Right lobe of liver (tissue), 6 donors: ENCODE results near the gene ELK3. TPM values are rescaled to one million over a fixed set of nuclear protein-coding genes. Genes with fewer than 3 reads are reported as not detected.

Experiments
- ATAC-seq, 4 donors: fragments of 200-7000 bp; cut with Tn5 transposase; one replicate each; pipeline ENCODE4 v1.9.1; 2020; ENCODE audit warnings: mild to moderate bottlenecking in 4 of 4, moderate library complexity in 4 of 4
- DNase-seq, 3 donors: peaks; one replicate each; pipeline ENCODE4 v3.0.0-alpha.2; 2020
- H3K27ac ChIP-seq, 3 donors: fragments of 200-600 bp; one replicate each; pipeline ENCODE4 v1.8.0; 2022
- H3K27me3 ChIP-seq, 2 donors: fragments of 200-600 bp; one replicate each; pipeline ENCODE4 v1.8.0; 2022
- H3K36me3 ChIP-seq, 4 donors: fragments of 200-600 bp; sonication (generic) in 1 of 4; one replicate each; pipeline versions ENCODE4 v1.5.1 to v1.8.0; 2017 to 2022; ENCODE audit warnings: control low read depth in 1 of 4
- H3K4me1 ChIP-seq, 4 donors: fragments of 200-600 bp; sonication (generic) in 1 of 4; one replicate each; pipeline versions ENCODE4 v1.5.1 to v1.8.0; 2017 to 2022; ENCODE audit warnings: control low read depth in 1 of 4
- H3K4me3 ChIP-seq, 3 donors: fragments of 200-600 bp; one replicate each; pipeline ENCODE4 v1.8.0; 2022
- H3K9me3 ChIP-seq, 4 donors: fragments of 200-600 bp; sonication (generic) in 1 of 4; one replicate each; pipeline versions ENCODE4 v1.5.1 to v1.8.0; 2017 to 2022; ENCODE audit warnings: control low read depth in 1 of 4
- CTCF ChIP-seq, 4 donors: fragments of 200-600 bp in 3 of 4; fragments of 450-650 bp in 1 of 4; IDR thresholded peaks; one replicate each; pipeline versions ENCODE4 v1.5.1 to v1.8.0; 2016 to 2022; ENCODE audit warnings: antibody characterized with exemption in 4 of 4, mild to moderate bottlenecking in 2 of 4
- POLR2A ChIP-seq: fragments of 450-650 bp; IDR thresholded peaks from one replicate; pipeline ENCODE4 v1.6.1; 2017; ENCODE audit warnings: antibody characterized with exemption, mild to moderate bottlenecking
- WGBS: methylation state at CpG from one replicate; pipeline ENCODE4 v1.1.6; 2018; ENCODE audit warnings: low coverage, low lambda C conversion rate; ENCODE audit not compliant: insufficient coverage; ENCODE audit errors: missing lambda C conversion rate; 5-methylcytosine and 5-hydroxymethylcytosine counted together
- intact Hi-C, 2 donors: fragments of 100-400 bp; cut with DNase I; formaldehyde crosslinking; loops; one replicate each; pipeline versions ENCODE4 v1.11.2 to v1.14.1; 2022
- total RNA-seq, 6 experiments: library from RNA; depleted of rRNA in 2 of 6; stranded (reverse); fragments of >200 nt in 2 of 6; fragmentation: NEBNext Ultra II Directional in 3 of 6; extraction: Animal tissue kit (Norgen Biotek cat#: 25700) in 3 of 6; gene quantifications; one replicate each; pipeline versions ENCODE4 v1.1.0 to v1.2.4, GENCODE V29; 2016 to 2023
- donor health status: DM: no; HTN: yes; CAD: no.
- donor health status: DM: no; HTN: no; CAD: no.
- donor health status: DM: no; HTN: no; CAD: no.
- donor health status: DM: no; HTN: yes; CAD: no.
- donor health status: DM: no; HTN: yes; CAD: no.

Gene ELK3
- total RNA-seq, 6 experiments from 2014 or later: 5.3 to 11.2 (median 5.8) TPM

DNA sequence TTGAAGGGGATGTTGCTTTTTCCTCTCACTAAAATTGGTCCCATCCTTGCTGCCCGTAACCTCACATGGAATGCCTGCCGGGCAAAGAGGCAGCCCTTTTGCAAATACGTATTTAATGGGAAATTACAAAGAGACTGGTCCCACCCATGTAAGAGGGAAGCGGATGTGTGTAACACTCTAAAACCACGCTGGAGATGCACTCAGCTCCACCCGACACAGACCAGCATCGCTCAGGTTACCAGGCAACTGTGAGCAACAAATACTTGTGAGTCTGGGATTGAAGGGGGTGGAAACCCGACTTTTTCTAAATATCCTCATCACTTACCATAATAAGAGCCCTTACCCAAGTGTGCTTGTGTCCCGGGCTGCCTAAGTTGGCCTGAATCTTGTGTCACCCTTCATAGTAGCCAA lies 47.7 kb downstream of the ELK3 start:
- H3K4me3 ChIP-seq: no peak overlapping the region
- ATAC-seq (peak; percentile 10 to 46 (median 26)), DNase-seq (no peak)
- H3K27me3 ChIP-seq: no peaks in the 10 kb centered on the region
- peaks cover 0 to 13% (median 0%) of the 10 kb centered on the region in 4 donors for H3K4me1 ChIP-seq
- H3K27ac ChIP-seq: peak overlapping the region in 1 of 3 donors; percentile 8
- no peak for TF ChIP-seq CTCF (IDR thresholded peaks at IDR 0.05)
- TF ChIP-seq POLR2A: no peak
- no peaks in the 10 kb centered on the region for H3K36me3 ChIP-seq
- WGBS: 59% methylated on average over 4 of the region's 9 CpGs
- intact Hi-C loops: no loop called here
- H3K9me3 ChIP-seq: no peaks in the 10 kb centered on the region

- Histone ChIP-seq H3K4me1 (peaks cover 0 to 13% (median 0%) of the 10 kb centered on the region in 4 donors), H3K9me3 (no peaks in the 10 kb centered on the region), H3K27me3 (no peaks in the 10 kb centered on the region), H3K4me3 (peak overlapping the region in 1 of 3 donors; percentile 5), H3K27ac (peak overlapping the region in 2 of 3 donors; percentile 8 to 44), H3K36me3 (peaks cover 0 to 3% (median 1%) of the 10 kb centered on the region in 4 donors)
- intact Hi-C loops: no loop called here
- DNase-seq: peak; percentile 74 to 87 (median 78)
- peak; percentile 80 to 87 (median 84) for ATAC-seq
- no peak for TF ChIP-seq POLR2A
- TF ChIP-seq CTCF (IDR thresholded peaks at IDR 0.05): no peak
- 33% methylated on average over 10 of the region's 12 CpGs for WGBS
Observed at GRCh38 chr12:96242597-96242996, 48.4 kb downstream of the ELK3 start.

GRCh38 chr12:96244826-96245225 lies 50.7 kb downstream of the ELK3 start:
- Histone ChIP-seq H3K27ac (no peak overlapping the region), H3K36me3 (peaks cover 0 to 7% (median 2%) of the 10 kb centered on the region in 4 donors), H3K4me1 (peaks cover 0 to 8% (median 0%) of the 10 kb centered on the region in 4 donors), H3K27me3 (no peaks in the 10 kb centered on the region), H3K4me3 (no peak overlapping the region), H3K9me3 (no peaks in the 10 kb centered on the region)
- ATAC-seq: no peak
- TF ChIP-seq CTCF (IDR thresholded peaks at IDR 0.05) (no peak), POLR2A (no peak)
- no peak for DNase-seq
- 86% methylated on average over 12 of the region's 13 CpGs for WGBS
- intact Hi-C loops: no loop called here

DNA sequence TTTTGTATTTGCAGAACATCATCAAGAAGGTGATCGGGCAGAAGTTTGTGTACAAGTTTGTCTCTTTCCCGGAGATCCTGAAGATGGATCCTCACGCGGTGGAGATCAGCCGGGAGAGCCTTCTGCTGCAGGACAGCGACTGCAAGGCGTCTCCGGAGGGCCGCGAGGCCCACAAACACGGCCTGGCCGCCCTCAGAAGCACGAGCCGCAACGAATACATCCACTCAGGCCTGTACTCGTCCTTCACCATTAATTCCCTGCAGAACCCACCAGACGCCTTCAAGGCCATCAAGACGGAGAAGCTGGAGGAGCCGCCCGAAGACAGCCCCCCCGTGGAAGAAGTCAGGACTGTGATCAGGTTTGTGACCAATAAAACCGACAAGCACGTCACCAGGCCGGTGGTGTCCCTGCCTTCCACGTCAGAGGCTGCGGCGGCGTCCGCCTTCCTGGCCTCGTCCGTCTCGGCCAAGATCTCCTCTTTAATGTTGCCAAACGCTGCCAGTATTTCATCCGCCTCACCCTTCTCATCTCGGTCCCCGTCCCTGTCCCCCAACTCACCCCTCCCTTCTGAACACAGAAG lies 52.8 kb downstream of the ELK3 start:
- no peak for ATAC-seq
- 97% methylated on average over 18 of the region's 36 CpGs for WGBS
- Histone ChIP-seq H3K4me1 (peaks cover 0 to 6% (median 0%) of the 10 kb centered on the region in 4 donors), H3K4me3 (no peak overlapping the region), H3K9me3 (no peaks in the 10 kb centered on the region), H3K27ac (no peak overlapping the region), H3K27me3 (no peaks in the 10 kb centered on the region), H3K36me3 (peaks cover 0 to 7% (median 2%) of the 10 kb centered on the region in 4 donors)
- DNase-seq: no peak
- TF ChIP-seq POLR2A: no peak
- TF ChIP-seq CTCF (IDR thresholded peaks at IDR 0.05): no peak
- intact Hi-C loops: no loop called here
